ENCODE data around the gene GIMAP2. TPM values are rescaled to one million over a fixed set of nuclear protein-coding genes. Genes with fewer than 3 reads are reported as not detected.

Gene GIMAP2
- total and polyA plus RNA-seq, 11 donors, result 2.1 to 23.5 (median 4.9) TPM

GRCh38 chr7:150721970-150722373, 36.5 kb downstream of the GIMAP2 start:
- peak; percentile 77 to 95 (median 82) for ATAC-seq
- peak in 4 of 5 donors; percentile 61 to 71 (median 66) for DNase-seq
- intact Hi-C loops (cut with DNase I), result loop anchor here in 1 of 10 donors (10.0 kb wide), 1 partner anchor 247 kb away; no protein-coding TSS in a partner anchor

GRCh38 chr7:150722431-150722931, 37.0 kb downstream of the GIMAP2 start:
- peaks cover 0 to 55% (median 13%) of the 10 kb centered on the region in 9 donors for H3K36me3 ChIP-seq
- H3K4me3 ChIP-seq, result peak overlapping the region in 10 of 12 donors; percentile 5 to 43 (median 24)
- peaks cover 0 to 54% (median 7%) of the 10 kb centered on the region in 12 donors for H3K4me1 ChIP-seq
- TF ChIP-seq CTCF (IDR thresholded peaks at IDR 0.05), result no peak
- TF ChIP-seq POLR2A (IDR thresholded peaks at IDR 0.05), result no peak
- ATAC-seq (peak in 2 of 4 donors; percentile 10 to 35), DNase-seq (no peak)
- peak overlapping the region; percentile 36 to 92 (median 76) for H3K27ac ChIP-seq
- 55 to 63% (median 61%) methylated on average over 12 of the region's 12 CpGs for WGBS, 4 donors
- H3K27me3 ChIP-seq, result no peaks in the 10 kb centered on the region
- intact Hi-C loops (cut with DNase I), result loop anchor here in 1 of 10 donors (10.0 kb wide), 1 partner anchor 248 kb away; no protein-coding TSS in a partner anchor
- H3K9me3 ChIP-seq, result peaks cover 0 to 14% (median 2%) of the 10 kb centered on the region in 12 donors

More at GRCh38 chr7:150721970-150722373, 36.5 kb downstream of the GIMAP2 start:
- Histone ChIP-seq H3K36me3 (peaks cover 0 to 55% (median 13%) of the 10 kb centered on the region in 9 donors), H3K4me3 (peak overlapping the region in 10 of 12 donors; percentile 5 to 43 (median 24)), H3K27me3 (no peaks in the 10 kb centered on the region), H3K9me3 (peaks cover 0 to 9% (median 0%) of the 10 kb centered on the region in 12 donors), H3K27ac (peak overlapping the region; percentile 36 to 95 (median 76)), H3K4me1 (peaks cover 0 to 54% (median 7%) of the 10 kb centered on the region in 12 donors)
- no peak for TF ChIP-seq CTCF (IDR thresholded peaks at IDR 0.05)
- no peak for TF ChIP-seq POLR2A (IDR thresholded peaks at IDR 0.05)
- 59 to 72% (median 67%) methylated on average over 11 of the region's 11 CpGs for WGBS, 4 donors

GRCh38 chr7:150723467-150723866, 38.0 kb downstream of the GIMAP2 start:
- TF ChIP-seq POLR2A (IDR thresholded peaks at IDR 0.05), result no peak
- no peak for TF ChIP-seq CTCF (IDR thresholded peaks at IDR 0.05)
- peaks cover 0 to 22% (median 4%) of the 10 kb centered on the region in 12 donors for H3K9me3 ChIP-seq
- H3K27me3 ChIP-seq, result no peaks in the 10 kb centered on the region
- peaks cover 0 to 51% (median 7%) of the 10 kb centered on the region in 12 donors for H3K4me1 ChIP-seq
- intact Hi-C loops (cut with DNase I), result loop anchor here in 1 of 10 donors (10.0 kb wide), 1 partner anchor 249 kb away; no protein-coding TSS in a partner anchor
- peak overlapping the region in 4 of 12 donors; percentile 4 to 92 (median 88) for H3K27ac ChIP-seq
- ATAC-seq, result no peak
- 62 to 83% (median 71%) methylated on average over 1 of the region's 1 CpG for WGBS, 4 donors
- DNase-seq, result no peak
- peaks cover 0 to 53% (median 13%) of the 10 kb centered on the region in 9 donors for H3K36me3 ChIP-seq
- H3K4me3 ChIP-seq, result peak overlapping the region in 1 of 12 donors; percentile 19

GRCh38 chr7:150727381-150727780, 41.9 kb downstream of the GIMAP2 start:
- peaks cover 0 to 27% (median 5%) of the 10 kb centered on the region in 12 donors for H3K9me3 ChIP-seq
- intact Hi-C loops (cut with DNase I), result loop anchor here in 1 of 10 donors (10.0 kb wide), 1 partner anchor 253 kb away; no protein-coding TSS in a partner anchor
- no peak overlapping the region for H3K4me3 ChIP-seq
- peaks cover 0 to 14% (median 0%) of the 10 kb centered on the region in 9 donors for H3K36me3 ChIP-seq
- no peaks in the 10 kb centered on the region for H3K27me3 ChIP-seq
- peak in 1 of 4 donors; percentile 18 for ATAC-seq
- WGBS, 4 donors, result 45 to 55% (median 48%) methylated on average over 3 of the region's 3 CpGs
- DNase-seq, result no peak
- no peak overlapping the region for H3K27ac ChIP-seq
- TF ChIP-seq POLR2A (IDR thresholded peaks at IDR 0.05), result no peak
- peaks cover 0 to 15% (median 2%) of the 10 kb centered on the region in 12 donors for H3K4me1 ChIP-seq
